Upper lobe of right lung (tissue), 1 donor: ENCODE results near the gene SVIL. TPM values are rescaled to one million over a fixed set of nuclear protein-coding genes. Genes with fewer than 3 reads are reported as not detected.

Experiments used
- ATAC-seq: fragments of 200-7000 bp; cut with Tn5 transposase; one replicate; pipeline ENCODE4 v1.9.1; 2020; ENCODE audit warnings: mild to moderate bottlenecking, moderate library complexity
- DNase-seq: peaks from one replicate; pipeline ENCODE4 v3.0.0-alpha.2; 2020
- H3K27ac ChIP-seq: fragments of 200-600 bp; one replicate; pipeline ENCODE4 v1.8.0; 2022
- H3K27me3 ChIP-seq: fragments of 200-600 bp; one replicate; pipeline ENCODE4 v1.8.0; 2022; ENCODE audit warnings: mild to moderate bottlenecking
- H3K36me3 ChIP-seq: fragments of 200-600 bp; one replicate; pipeline ENCODE4 v1.8.0; 2022
- H3K4me1 ChIP-seq: fragments of 200-600 bp; one replicate; pipeline ENCODE4 v1.8.0; 2022
- H3K4me3 ChIP-seq: fragments of 200-600 bp; one replicate; pipeline ENCODE4 v1.8.0; 2022; ENCODE audit warnings: mild to moderate bottlenecking
- H3K9me3 ChIP-seq: fragments of 200-600 bp; one replicate; pipeline ENCODE4 v1.8.0; 2022
- CTCF ChIP-seq: fragments of 200-600 bp; IDR thresholded peaks from one replicate; pipeline ENCODE4 v1.8.0; 2022; ENCODE audit warnings: antibody characterized with exemption
- intact Hi-C: fragments of 100-400 bp; cut with DNase I; formaldehyde crosslinking; loops from one replicate; pipeline ENCODE4 v1.11.0; 2022
- total RNA-seq: library from RNA; stranded (reverse); fragmentation: NEBNext Ultra II Directional; extraction: Animal tissue kit (Norgen Biotek cat#: 25700); gene quantifications from one replicate; pipeline ENCODE4 v1.2.1, GENCODE V29; 2021
- donor health status: DM: no; HTN: yes; CAD: no; lungs with severe emphysema.

The SVIL gene
- total RNA-seq, 1 donor from 2014 or later: 106 TPM

- TF ChIP-seq CTCF: no peak
- no peak for DNase-seq
- ATAC-seq: no peak
- intact Hi-C loops: no loop called here
- Histone ChIP-seq H3K27me3 (no peaks in the 10 kb centered on the region), H3K4me3 (no peak overlapping the region), H3K4me1 (no peaks in the 10 kb centered on the region), H3K27ac (no peak overlapping the region), H3K36me3 (peaks cover 4% of the 10 kb centered on the region), H3K9me3 (no peaks in the 10 kb centered on the region)
Observed at GRCh38 chr10:29428486-29428885, 206.3 kb downstream of the SVIL start.

- no peak for TF ChIP-seq CTCF
- Histone ChIP-seq H3K9me3 (no peaks in the 10 kb centered on the region), H3K27ac (no peak overlapping the region), H3K4me3 (no peak overlapping the region), H3K27me3 (no peaks in the 10 kb centered on the region), H3K36me3 (peaks cover 7% of the 10 kb centered on the region), H3K4me1 (no peaks in the 10 kb centered on the region)
- ATAC-seq (no peak), DNase-seq (no peak)
- intact Hi-C loops: no loop called here
Observed at GRCh38 chr10:29427667-29428066, 207.1 kb downstream of the SVIL start.

GRCh38 chr10:29426420-29426819, 208.4 kb downstream of the SVIL start:
- no peaks in the 10 kb centered on the region for H3K27me3 ChIP-seq
- no peak overlapping the region for H3K4me3 ChIP-seq
- no peaks in the 10 kb centered on the region for H3K9me3 ChIP-seq
- TF ChIP-seq CTCF: no peak
- no peak for DNase-seq
- H3K27ac ChIP-seq: no peak overlapping the region
- no peak for ATAC-seq
- H3K4me1 ChIP-seq: no peaks in the 10 kb centered on the region
- intact Hi-C loops: no loop called here
- H3K36me3 ChIP-seq: peaks cover 19% of the 10 kb centered on the region

GRCh38 chr10:29424017-29424416, 210.8 kb downstream of the SVIL start:
- Histone ChIP-seq H3K27me3 (no peaks in the 10 kb centered on the region), H3K4me1 (no peaks in the 10 kb centered on the region), H3K27ac (no peak overlapping the region), H3K4me3 (no peak overlapping the region), H3K36me3 (peaks cover 30% of the 10 kb centered on the region), H3K9me3 (no peaks in the 10 kb centered on the region)
- DNase-seq (no peak), ATAC-seq (no peak)
- TF ChIP-seq CTCF: no peak
- intact Hi-C loops: no loop called here

GRCh38 chr10:29420744-29421143, 214.0 kb downstream of the SVIL start:
- Histone ChIP-seq H3K27ac (no peak overlapping the region), H3K36me3 (peaks cover 44% of the 10 kb centered on the region), H3K9me3 (no peaks in the 10 kb centered on the region), H3K4me3 (no peak overlapping the region), H3K27me3 (no peaks in the 10 kb centered on the region), H3K4me1 (no peaks in the 10 kb centered on the region)
- TF ChIP-seq CTCF: no peak
- DNase-seq (no peak), ATAC-seq (no peak)
- intact Hi-C loops: no loop called here

- Histone ChIP-seq H3K4me1 (peaks cover 19% of the 10 kb centered on the region), H3K27ac (no peak overlapping the region), H3K4me3 (no peak overlapping the region), H3K36me3 (peaks cover 37% of the 10 kb centered on the region), H3K9me3 (no peaks in the 10 kb centered on the region), H3K27me3 (no peaks in the 10 kb centered on the region)
- no peak for DNase-seq
- intact Hi-C loops: no loop called here
- ATAC-seq: no peak
- no peak for TF ChIP-seq CTCF
Observed at GRCh38 chr10:29417324-29417723, 217.4 kb downstream of the SVIL start.
